Stimulated activated CD4-positive, alpha-beta T cell treated with anti-CD3 and anti-CD28 coated beads, TNF-alpha, amount 100 ng/mL, for 24 hours (primary cell): ENCODE measurements around the gene ZBTB8A.
"Not testable (repeated sequence)": the region's sequence is repeated elsewhere in the genome, so short reads cannot be mapped to it uniquely, and the experiment has no call there.

Source experiments
- DNase-seq, 3 experiments: peaks; one replicate each; pipeline ENCODE4 v3.0.0-alpha.2; 2020; ENCODE audit warnings: low read depth in 3 of 3

Gene ZBTB8A

DNA sequence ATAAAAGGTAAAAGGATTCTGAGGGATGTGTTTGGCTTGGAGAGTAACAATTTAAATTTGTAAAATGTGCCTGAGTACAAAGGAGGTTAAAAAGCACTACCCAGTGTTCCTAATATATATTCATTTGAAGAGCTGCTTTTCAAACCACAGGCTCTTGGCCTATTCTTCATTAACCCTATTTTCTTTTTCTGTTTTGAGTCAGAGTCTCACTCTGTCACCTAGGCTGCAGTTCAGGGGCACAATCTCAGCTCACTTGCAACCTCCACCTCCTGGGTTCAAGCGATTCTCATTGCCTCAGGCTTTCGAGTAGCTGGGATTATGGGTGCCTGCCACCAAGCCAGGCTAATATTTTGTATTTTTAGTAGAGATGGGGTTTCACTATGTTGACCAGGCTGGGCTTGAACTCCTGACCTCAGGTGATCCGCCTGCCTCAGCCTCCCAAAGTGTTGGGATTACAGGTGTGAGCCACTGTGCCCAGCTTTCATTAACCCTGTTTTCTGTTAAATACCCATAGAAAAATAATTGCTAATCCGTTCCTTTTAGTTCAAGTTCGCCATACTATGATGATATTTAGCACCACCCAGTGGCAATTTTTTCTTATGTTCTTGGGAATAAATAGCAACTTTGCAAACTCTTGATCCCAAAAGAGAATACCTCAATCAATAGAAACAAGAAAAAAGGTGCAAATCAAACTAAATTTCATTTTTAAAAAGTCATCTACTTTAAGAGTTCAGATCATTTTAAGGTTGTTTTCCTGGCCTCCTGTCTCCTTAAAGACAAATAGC is 80.7 kb downstream of the ZBTB8A start:
- no peak for DNase-seq

DNA sequence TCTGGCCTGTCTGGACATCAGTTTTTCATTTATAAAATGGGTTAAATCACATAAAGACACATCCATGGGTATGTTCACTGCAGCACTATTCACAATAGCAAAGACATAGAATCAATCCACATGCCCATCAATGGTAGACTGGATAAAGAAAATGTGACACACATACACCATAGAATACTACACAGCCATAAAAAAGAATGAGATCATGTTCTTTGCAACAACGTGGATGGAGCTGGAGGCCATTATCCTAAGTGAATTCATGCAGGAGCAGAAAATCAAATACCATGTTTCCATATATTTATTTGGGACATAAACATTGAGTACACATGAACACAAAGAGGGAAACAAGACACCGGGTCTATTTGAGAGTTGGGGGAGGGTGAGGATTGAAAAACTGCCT is 83.0 kb downstream of the ZBTB8A start:
- DNase-seq, result no peak

DNA sequence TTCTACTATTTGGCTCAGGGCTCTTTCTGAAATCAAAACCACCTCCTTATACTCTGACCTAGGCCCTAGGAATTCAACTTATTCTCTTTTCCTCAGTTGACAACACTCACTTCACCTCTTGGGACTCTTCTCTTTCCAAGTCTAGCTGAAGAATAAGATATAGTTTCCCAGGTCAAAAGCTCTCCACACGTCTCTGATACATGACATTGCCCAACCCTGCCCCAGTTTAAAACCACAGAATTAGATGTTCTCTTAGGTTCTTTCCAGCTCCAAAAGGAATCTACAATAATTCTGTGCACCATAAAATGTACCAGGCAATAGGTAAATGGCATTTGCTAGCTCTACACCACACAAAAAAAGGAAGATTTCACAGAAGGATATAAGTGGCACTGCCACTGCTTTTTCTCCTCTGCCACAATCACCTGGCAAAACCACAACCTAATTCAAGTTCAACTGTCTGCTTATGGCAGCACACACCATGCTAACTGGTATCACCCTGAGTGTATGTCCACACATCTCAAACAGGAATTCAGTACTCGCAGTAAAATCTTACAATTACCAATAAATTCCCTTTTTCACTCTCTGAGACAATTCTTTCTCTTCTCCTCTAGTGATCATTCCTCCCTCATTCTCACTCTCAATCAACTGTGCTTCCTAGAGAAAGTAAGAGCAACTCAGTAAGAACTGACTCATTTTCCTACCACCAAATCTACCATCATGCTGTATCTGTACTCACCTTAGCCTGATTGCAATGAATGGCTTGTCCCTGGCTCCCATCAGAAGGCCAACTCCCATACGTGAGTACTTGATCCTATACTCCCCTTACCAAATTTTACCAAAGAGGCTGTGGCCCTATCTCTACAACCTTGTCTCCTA is 83.8 kb downstream of the ZBTB8A start:
- no peak for DNase-seq

DNA sequence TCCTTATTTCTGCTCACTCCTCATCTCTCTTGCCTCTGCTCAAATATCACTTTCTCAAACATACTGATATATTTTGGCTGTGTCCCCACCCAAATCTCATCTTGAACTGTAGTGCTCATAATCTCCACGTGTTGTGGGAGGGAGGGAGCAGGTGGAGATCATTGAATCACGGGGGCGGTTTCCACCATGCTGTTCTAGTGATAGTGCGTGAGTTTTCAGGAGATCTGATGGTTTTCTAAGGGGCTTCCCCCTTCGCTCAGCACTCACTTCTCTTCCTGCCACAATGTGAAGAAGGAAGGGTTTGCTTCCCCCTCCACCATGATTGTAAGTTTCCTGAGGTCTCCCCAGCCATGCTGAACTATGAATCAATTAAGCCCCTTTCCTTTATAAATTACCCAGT is 84.5 kb downstream of the ZBTB8A start:
- DNase-seq, result peak in 2 of 3 experiments; percentile 15 to 60

DNA sequence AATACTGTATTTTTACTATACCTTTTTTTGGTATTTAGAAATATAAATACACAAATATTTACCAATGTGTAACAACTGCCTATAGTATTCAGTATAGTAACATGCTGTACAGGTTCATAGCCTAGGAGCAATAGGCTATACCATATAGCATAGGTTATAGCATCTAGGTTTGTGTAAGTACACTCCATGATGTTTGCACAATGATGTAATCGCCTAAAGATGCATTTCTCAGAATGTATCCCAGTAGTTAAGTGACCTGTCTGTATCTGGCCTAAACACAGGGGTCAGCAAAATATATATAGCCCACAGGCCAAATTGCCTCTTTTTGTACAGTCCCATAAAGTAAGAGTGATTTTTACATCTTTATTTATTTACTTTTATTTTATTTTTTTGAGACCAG is 86.9 kb downstream of the ZBTB8A start:
- no peak for DNase-seq

DNA sequence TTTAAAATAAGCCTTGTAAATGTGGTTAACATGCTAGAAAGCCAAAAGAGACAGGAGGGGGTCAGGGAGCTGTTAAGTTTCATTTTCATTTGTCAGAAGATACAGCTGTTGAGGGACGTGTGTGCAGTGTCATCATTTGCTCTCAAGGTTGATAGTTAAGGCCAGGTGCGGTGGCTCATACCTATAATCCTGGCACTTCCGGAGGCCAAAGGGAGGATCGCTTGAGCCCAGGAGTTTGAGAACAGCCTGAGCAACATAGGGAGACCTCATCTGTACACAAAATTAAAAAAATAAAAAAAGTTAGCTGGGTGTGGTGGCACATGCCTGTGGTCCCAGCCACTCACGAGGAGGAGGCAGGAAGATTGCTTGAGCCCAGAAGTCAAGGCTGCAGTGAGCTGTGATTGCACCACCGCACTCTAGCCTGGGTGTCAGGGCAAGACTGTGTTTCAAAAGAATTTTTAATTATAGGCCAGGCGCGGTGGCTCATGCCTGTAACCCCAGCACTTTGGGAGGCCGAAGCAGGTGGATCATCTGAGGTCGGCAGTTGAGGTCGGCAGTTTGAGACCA is 88.5 kb downstream of the ZBTB8A start:
- no peak for DNase-seq

DNA sequence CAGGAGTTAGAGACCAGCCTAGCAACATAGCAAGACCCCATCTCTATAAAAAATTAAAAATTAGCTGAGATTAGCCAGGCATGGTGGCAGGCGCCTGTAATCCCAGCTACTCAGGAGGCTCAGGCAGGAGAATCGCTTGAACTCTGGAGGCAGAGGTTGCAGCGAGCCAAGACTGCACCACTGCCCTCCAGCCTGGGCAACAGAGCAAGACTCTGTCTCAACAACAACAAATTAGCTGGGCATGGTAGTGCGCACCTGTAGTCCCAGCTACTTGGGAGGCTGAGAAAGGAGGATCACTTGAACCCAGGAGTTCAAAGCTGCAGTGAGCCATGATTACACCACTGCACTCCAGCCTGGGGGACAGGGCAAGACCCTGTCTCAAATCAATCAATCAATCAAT is 90.9 kb downstream of the ZBTB8A start:
- not testable (repeated sequence) for DNase-seq

DNA sequence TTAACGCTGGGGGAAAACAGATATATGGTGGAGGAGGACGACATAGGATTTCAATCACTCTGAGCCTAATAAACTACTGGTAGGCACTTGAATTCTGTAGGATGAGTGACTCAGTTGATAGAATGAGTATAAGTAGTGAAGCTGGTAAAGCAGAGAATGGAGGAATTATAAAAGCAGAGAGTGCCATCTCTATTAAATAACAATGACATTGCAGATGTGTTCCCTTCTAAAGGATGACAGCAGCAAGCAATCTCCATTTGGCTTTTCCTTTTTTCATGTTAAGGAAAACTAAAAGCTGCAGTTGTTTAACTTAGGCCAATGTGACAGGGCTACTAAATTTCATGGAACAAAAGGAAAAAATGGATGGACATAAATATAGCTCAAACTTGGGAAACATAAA is 93.6 kb downstream of the ZBTB8A start:
- DNase-seq, result no peak

DNA sequence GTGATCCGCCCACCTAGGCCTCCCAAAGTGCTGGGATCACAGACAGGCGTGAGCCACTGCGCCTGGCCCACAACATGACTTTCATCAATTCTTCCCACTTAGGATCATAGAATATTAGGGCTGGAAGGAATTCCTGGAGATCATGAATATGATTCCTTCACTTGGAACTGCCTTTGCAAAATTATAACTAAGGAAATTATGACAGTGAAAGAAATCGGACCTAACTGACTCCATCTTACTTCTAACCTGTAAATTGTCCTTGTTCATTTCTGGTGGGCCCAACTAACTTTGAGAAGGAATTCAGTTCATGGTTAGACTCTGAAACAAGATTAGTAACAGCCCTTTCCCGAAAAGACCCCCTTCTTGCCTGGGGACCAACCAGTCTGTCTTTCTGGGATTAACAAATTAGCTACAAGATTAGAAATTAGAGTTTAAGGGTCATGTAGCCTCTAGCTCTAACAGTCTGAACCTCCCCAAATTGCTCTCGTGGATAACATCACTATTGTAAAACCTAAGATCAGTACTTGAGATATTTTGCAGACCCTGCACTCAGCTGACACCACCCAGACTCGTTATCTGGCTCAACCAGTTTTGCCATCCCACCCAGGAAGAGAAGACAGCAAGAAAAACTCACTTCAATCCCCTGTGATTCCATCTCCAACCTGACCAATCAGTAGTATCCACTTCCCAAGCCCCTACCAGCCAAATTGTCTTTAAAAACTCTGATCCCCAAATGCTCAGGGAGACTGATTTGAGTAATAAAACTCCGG is 96.5 kb downstream of the ZBTB8A start:
- DNase-seq, result no peak

DNA sequence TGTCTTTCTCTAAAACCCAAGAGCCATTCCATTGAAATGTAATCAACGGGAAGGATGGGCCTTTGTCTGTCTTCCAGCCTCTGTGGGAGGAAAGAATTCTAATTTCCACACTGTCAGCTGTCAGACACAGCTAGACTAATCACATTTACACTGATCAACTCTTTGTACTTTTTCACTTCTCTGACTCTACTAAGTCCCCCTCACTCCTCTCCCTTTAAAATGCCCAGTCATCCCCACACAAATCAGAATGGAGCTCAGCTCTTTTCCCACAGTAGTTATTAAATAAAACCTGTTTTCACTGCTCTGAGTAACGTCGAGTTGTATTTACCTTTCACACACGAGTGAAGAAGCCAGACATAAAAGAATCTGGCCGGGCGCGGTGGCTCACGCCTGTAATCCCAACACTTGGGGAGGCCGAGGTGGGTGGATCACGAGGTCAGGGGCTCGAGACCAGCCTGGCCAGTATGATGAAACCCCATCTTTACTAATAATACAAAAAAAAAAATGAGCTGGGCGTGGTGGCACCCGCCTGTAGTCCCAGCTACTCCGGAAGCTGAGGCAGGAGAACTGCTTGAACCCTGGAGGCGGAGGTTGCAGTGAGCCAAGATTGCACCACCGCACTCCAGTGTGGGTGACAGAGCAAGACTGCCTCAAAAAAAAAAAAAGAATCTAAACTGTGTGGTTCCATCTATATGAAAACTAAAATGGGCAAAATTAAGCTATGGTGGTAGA is 97.9 kb downstream of the ZBTB8A start:
- no peak for DNase-seq

DNA sequence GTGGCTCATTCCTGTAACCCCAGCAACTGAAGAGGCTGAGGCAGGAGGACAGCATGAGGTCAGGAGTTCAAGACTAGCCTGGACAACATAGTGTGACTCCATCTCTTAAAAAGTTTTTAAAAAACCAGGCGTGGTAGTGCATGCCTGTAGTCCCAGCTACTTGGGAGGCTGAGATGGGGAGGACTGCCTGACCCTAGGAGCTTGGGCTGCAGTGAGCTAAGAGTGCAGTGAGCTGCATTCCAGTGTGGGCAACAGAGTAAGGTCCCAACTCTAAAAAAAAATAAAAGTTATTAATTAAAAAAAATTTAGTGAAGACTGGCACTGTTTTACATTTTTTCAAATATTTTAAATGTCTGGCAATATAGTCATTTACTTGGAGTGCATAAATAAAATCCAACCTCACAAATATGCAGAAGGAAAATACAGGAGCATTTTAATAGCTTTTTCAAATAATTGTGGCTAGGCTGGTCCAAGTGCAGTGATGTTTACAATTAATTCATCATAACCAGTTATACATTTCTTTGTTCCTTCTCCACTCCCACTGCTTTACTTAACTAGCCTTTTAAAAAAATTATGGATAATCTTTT is 100.4 kb downstream of the ZBTB8A start:
- DNase-seq, result no peak

DNA sequence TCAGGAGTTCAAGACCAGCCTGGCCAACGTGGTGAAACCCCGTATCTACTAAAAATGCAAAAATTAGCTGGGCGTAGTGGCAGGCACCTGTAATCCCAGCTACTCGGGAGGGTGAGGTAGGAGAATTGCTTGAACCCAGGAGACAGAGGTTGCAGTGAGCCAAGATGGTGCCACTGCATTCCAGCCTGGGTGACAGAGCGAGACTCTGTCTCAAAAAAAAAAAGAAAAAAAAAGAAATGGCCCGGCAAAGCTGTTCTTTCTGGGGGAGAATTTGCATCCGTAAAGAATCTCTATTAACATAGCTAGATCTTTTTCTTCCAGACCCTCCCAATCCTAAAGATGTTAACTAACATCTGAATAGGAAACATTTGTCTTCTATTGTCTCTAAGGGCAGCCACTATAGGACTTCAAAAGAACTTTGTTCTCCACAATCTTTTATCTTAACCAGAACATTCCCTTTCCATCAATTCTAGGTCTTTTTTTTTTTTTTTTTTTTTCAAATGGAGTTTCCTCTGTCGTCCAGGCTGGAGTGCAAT is 103.1 kb downstream of the ZBTB8A start:
- DNase-seq, result not testable (repeated sequence)

DNA sequence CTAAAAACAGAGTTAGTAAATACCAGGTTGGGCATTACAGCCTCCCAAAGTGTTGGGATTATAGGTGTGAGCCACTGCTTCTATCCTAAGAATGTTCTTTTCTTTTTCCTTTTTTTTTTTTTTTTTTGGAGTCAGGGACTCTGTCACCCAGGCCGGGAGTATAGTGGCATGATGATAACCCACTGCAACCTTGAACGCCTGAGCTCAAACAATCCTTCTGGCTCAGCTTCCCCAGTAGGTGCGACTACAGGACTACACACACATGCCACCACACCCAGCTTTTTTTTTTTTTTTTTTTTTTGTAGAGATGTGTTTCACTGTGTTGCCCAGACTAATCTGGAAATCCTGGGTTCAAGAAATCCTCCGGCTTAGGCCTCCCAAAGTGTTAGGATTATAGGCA is 105.2 kb downstream of the ZBTB8A start:
- no peak for DNase-seq

DNA sequence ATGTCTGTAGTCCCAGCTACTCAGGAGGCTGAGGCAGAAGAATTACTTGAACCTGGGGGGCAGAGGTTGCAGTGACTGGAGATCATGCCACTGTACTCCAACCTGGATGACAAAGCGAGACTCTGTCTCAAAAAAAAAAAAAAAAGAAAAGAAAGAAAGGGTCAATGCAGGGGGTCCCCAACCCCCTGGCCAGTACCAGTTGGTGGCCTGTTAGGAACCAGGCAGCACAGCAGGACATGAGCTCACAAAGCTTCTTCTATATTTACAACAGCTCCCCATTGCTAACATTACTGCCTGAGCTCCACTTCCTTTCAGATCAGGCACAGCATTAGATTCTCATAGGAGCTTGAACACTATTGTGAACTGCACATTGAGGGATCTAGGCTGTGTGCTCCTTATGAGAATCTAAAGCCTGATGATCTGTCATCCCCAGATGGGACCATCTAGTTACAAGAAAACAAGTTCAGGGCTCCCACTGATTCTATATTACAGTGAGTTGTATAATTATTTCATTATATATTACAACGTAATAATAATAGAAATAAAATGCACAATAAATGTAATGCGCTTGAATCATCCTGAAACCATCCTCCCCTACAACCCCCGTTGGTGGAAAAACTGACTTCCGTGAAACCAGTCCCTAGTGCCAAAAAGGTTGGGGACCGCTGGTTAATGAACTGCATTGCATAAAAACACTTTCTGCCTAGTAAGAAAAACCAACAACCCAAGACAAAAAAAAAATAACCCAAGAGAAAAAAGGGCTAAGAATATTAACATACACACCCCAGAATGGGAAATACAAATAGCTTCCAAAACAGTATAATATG is 108.3 kb downstream of the ZBTB8A start:
- peak in 1 of 3 experiments; percentile 20 for DNase-seq

DNA sequence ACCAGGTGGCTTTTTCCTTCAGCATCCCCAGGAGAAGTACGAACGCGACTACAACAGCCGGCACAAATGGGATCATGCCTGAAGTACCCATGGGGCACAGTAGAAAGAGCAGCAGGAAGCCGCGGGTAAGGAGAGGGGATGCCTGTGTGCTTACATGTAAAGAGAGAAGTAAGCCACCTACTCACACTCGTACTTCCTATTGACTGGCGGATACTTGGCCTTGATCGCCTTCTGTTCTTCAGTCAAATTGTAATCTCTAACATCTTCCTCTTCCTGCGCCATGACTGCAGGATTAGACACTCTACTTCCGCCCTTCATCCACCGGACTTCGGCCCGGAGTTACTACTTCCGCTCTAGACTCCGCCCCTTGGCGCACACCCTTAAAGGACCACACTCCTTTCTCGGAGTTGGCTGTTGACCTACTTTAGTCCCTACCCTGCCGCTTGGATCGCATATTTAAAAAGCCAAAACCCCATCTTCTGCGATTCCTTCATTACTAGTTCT is 111.1 kb downstream of the ZBTB8A start, which contains the start of gene ZBTB8OS:
TSS of gene ZBTB8OS (minus strand) at position 303 of the 504 bp plus-strand sequence. CDS start at position 282, 21 bp downstream.
- DNase-seq, result peak; percentile 75 to 83 (median 78)

DNA sequence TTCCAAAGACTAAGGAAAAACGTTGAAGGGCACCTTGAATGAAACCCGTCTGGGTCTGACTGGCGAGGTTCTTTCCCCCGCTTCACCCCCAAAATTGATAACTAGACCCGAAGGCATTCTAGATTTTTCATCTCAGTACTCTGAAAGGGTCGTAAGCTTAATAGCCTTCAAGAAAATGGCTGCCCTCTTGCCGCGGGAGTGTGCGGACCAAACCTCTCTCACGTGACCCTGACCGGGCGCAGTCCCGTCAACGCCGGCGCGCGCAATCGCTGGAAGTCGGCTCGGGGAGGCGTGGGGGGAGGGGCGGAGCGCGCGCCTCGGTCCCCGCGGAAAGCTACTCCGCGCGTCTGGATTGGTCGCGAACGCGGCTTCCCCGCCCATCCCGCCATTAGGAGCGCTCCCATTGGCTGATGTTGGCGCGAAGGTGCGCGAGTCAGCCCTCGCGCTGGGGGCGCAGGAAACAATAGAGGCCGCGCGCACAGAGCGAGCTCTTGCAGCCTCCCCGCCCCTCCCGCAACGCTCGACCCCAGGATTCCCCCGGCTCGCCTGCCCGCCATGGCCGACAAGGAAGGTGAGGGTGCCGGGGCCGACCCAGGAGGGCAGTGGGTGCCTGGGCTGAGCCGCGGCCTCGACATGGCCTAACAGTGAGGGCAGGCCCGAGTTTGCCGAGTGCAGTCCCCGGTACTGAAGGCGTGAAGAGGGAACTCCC is 111.7 kb downstream of the ZBTB8A start, which contains the start of gene RBBP4:
TSS of gene RBBP4 (plus strand) at position 457 of the 709 bp plus-strand sequence. CDS start at position 556, 99 bp downstream.
- peak; percentile 97 to 98 (median 97) for DNase-seq

DNA sequence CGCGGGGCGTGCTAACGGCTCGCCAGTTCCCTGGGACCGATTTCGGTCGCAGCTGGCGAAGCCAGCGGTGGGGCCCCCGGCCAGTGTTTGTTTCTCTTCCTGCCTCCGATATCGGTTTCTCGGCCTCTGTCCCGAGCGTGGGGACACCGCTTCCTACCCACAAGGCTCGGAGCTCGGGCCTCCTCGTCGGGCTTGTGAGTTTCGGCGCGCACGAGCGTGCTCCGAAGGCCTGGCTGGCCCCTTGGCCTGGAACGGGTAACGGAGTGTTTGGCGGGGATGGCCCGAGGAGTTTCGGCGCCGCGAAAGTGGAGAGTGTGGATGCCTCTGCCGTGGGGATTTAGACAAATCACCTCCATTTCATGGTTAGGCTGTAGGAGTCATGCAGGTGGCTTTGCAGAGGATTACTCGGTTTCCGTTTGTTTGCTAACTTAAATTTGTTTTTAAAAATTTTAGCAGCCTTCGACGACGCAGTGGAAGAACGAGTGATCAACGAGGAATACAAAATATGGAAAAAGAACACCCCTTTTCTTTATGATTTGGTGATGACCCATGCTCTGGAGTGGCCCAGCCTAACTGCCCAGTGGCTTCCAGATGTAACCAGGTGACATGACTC is 112.3 kb downstream of the ZBTB8A start:
- peak in 1 of 3 experiments; percentile 1 for DNase-seq
